HPDE6-E6E7 (cell line): ENCODE data around the gene AKT1.
"Not testable (repeated sequence)": the region's sequence is repeated elsewhere in the genome, so short reads cannot be mapped to it uniquely, and the experiment has no call there.

ENCODE experiments used
- DNase-seq: peaks from one replicate; pipeline ENCODE4 v3.0.0; 2011; ENCODE audit warnings: missing footprints; ENCODE audit errors: extremely low spot score

The AKT1 gene

DNA sequence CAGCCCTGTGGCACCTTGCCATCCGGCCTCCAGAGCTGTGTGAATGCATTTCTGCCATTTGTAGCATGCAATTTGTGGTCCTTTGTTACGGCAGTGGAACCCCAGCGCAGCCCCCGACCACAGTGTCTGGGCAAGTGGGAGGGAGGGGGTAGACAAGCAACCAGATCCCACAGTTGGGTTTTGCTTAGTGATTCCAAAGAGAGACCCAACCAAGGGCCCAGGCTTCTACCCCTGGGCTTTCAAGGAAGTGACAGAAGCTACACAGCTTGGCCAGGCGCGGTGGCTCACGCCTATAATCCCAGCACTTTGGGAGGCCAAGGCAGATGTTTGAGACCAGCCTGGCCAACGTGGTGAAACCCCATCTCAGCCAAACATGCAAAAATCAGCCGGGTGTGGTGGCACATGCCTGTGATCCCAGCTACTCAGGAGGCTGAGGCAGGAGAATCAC lies 23.2 kb upstream of the AKT1 start:
- DNase-seq: no peak

DNA sequence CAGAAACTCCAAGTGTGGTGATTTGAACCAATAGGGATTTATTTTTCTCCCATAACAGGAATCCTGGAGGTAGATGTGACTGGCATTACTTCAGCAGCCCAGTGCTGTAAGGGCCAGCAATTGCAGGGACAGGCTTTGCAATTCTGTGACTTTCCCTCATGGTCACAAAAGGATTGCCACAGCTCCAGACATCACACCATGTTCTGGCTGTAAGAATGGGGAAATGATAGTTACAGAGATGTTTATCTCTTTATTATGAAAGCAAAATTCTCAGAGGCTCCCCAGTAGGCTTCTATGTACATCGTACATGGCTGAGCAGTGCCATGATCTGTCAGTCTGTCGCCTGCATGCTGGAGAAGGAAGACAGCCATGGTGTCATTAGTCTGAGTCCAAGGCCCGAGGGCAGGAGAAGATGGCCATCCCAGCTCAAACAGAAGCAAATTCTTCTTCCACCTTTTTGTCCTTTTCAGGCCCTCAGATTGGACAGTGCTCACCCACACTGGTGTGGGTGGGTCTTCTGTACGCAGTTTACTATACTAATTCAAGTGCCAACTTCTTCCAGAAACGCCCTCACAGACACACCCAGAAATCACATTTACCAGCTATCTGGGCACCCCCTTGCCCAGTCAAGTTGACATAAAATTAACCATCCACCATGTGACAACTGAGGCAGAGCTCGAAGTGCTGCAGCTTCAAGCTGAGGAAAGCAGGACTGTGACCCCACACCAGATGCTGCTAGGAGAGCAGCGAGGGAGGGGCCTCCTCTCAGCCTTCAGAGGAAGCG lies 22.6 kb upstream of the AKT1 start:
- no peak for DNase-seq

DNA sequence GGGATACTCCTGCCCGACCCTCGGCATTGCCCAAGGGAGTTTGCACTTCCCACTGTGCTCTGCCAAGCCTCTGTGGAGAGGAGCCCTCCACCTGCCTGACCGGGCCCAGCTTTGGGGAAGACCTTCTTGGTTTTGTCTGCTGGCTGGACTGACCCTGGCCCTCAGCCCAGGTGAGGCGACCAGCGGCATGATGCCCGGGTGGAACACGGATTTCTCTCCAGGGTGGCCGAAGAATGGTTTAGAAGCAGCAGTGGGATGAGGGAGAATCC lies 21.0 kb upstream of the AKT1 start:
- no peak for DNase-seq

DNA sequence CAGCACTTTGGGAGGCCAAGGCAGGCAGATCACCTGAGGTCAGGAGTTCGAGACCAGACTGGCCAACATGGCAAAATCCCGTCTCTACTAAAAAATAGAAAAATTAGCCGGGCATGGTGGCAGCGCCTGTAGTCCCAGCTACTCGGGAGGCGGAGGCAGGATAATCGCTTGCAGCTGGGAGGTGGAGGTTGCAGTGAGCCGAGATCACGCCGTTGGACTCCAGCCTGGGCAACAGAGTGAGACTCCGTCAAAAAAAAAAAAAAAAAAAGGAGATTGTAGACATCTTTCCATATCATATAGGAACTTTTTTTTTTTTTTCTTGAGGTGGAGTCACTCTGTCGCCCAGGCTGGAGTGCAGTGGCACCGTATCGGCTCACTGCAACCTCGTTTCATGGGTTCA lies 19.2 kb upstream of the AKT1 start:
- DNase-seq: not testable (repeated sequence)

DNA sequence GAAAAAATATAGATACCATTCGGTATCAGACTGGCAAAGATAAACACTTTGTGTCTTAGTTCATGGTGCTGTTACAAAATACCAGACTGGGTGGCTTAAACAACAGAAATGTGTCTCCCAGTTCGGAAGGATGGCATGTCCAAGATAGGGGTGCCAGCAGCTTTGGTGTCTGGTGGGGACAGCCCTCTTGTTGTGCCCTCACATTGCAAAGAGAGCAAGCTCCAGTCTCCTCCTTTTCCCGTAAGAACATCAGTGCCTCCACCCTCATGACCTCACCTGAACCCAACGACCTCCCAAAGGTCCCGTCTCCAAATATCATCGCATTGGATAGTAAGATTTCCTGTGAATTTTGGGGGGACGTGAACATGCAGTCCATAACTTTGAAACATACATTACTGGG lies 17.7 kb upstream of the AKT1 start:
- no peak for DNase-seq

DNA sequence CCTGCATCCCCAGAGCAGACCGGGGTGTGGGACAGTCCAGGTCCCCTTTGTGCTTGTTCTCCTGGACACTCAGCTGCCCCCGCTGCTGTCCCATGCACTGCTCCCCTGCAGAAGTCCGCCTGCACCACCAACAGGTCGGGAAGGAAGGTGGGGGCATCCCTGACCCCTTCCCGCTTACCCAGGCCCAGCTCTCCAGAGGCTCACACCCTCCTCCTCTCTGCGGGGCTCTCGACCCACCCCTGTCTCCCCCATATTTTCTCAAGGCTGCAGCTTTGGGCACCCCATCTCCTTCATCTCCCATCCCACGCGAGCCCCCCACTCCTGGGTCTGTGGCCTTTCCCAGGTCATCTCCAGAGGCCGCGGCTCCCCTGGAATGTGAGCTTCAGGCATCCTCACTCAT lies 14.8 kb upstream of the AKT1 start:
- DNase-seq: no peak

DNA sequence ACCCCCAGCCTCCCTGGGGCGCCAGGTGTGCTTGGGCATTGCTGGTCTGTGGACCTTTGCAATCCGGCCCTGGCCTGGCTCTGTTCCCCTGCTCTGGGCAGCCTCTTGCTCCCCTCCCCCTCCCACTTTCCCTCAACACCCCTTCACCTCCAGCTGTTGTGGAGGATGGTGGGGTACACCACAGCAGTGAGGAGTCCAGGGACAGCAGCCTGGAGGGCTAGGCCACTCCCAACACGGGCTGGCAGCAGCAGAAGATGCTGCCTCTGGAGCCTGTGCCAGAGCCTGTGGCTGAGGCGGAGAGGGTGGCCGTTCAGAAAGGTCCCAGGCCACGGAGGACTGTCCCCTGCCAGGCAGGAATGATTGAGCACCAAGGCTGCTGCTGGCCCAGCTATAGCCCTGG lies 12.9 kb upstream of the AKT1 start:
- DNase-seq: no peak

DNA sequence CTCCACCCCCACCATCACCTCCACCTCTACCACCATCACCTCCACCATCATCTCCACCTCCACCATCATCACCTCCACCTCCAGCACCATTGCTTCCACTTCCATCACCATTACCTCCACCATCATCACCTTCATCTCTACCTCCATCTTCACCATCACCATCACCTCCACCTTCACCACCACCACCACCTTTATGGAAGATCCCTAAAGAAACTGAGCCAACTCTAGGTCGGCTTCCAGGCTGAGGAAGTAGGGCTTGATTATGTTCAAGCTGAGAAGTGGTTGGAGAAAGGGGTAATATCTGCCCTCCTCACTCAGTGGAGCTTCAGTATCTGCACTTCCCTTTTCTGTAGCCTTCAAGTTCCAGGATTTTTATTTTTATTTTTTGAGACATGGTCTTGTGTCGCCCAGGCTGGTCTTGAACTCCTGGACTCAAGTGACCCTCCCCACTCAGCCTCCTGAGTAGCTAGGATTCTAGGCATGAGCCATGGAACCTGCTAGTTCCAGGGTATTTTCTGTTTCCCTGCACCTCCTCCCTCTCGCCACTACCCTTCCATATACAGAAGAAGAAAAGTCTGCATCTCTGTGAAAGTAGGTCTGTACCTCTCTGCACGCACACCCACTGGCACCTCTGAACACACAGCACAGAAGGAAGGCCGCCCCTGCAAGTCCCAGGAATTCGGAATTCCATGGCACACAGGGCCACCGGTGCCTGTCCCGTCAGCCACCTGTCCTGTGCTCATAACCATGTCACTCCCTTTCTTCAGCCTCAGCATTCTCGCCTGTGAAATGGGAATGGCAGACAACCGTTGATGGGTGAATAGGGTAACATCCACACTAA lies 11.3 kb upstream of the AKT1 start:
- DNase-seq: no peak

DNA sequence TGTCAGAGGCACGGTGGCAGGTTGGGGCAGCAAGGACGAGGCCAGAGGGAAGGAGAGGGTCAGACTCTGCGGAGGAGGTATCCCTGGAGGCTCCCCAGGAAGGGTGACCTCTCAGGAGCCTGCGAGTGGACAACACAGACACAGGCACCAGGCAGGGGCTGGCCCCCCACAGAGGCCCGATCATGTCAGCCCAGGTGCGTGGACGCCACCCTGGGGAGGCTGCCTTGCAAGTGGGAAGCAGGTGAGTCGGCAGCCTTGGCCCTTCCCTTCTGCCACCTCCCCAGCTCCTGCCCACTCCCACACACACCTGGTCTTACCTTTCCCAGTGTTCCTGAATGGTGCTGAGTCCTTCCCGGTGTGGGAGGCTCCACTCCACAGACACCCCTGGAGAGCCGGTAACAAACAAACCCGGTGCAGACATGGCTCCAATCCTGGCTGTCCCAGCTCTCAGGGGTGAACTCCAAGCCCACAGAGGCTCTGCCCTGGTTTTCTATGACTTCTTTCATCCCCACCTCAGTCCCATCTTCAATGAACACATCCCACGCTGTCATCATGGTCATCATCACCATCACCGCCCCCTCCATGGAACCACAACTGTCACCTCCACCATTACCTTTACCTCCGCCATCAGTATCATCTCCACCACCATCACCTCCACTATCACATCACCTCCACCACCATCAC lies 10.5 kb upstream of the AKT1 start:
- DNase-seq: no peak

DNA sequence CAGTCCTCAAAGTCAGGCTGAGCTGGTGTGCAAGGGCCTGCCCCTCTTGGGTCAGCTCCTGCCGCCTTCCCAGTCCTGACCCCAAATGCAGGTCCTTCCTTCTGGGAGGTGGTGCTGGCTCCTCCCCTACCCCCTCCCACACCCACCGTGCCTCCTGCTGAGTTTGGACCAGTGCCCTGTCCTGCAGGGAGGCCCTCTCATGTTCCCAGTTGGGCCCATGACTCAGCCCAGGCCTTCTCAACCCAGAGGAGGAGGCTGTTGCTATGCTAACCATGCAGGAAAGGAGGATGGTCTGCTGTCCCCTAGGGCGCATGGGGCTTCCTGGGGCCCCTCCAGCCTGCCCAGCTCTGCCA lies 9.8 kb upstream of the AKT1 start:
- DNase-seq: no peak

DNA sequence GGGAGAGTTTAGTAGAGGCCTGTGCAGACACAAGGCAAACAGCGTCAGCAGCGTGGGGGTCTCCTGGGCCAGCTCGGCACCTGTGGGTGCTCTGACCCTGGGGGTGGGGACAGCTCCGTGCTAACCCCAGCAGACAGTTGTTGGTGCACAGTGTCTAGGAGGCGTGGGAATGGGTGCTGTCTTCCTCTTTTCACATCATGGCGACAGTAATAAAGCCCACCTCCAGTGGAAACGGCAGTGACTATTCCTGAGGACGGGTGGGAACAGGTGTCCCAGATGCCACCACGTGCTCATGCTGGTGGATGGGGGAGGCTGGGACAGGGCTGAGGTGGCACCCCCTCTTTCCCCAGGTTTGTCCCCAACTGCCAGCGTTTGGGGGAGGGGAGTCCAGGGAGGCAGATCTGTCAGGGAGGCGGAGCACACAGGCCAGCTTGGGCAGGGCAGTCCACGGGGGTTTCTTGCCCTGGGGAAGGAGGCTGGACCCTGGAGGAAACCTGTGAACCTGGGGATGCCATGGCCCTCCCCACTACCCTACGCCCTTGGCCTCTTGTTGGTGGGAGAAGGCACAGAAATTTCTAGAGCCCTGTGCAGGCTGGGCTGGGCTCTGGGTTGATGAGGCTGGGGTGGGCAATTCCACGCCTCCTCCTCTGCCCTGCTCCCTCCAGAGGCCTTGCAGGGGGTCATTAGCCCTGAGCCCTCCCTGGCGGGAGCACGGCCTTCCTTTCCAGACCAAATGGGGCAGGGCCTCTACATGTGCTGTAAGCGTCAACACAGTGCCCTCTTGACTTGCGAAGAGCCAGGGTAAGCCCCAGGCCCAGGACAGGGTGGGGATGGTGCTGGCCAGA lies 9.2 kb upstream of the AKT1 start:
- DNase-seq: no peak

DNA sequence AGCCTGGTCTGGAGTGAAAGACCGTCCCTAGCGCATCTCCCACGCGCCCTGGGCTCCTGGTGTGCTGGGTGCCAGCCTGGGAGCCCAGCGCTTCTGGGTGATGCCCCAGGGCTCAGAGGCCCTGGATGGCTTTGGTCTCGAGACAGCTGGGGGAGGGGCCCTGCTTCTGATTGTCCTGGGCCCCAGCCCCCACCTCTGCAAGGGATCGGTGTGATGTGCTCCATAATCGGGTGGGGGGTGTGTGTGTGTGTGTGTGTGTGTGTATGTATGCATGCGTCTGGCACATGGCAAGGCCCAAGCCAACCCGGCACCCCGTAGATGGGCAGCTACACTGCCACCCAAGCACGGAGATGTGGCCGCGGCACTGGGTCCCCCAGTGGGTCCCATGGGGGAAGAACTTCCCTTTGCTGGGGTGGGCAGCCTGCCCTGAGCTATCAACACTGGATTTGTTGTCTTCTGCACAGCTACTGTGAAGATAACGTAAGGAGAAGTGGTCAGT lies 8.4 kb upstream of the AKT1 start:
- DNase-seq: no peak

DNA sequence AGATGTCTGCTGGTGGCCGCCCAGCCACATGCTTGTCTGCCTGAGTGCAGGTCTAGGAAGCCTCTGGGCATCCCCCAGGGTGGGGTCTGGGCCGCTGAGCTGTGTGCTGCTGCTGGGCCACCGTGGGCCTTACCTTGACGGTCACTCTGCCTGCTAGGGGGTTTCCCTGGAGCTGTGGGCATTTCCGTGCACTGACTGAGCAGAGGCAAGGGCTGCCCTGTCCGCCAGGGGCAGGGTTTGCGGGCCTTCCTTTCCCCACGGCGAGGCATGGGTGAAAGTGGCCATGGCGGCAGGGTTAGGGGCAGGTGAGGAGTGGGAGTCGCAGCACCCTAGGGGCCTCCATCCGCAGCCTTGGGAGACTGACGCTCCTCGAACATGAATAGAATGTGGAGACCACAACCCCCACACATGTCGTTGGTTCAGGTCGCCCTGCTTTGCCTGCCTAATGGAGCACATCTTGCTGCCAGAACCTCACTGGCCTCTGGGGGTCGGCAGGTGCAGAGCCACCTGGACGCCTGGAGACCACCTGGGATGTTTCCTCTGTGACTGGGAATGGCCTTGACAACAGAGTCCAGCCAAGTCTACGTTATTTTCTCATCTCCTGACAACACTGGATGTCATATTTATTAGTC lies 7.8 kb upstream of the AKT1 start:
- no peak for DNase-seq

DNA sequence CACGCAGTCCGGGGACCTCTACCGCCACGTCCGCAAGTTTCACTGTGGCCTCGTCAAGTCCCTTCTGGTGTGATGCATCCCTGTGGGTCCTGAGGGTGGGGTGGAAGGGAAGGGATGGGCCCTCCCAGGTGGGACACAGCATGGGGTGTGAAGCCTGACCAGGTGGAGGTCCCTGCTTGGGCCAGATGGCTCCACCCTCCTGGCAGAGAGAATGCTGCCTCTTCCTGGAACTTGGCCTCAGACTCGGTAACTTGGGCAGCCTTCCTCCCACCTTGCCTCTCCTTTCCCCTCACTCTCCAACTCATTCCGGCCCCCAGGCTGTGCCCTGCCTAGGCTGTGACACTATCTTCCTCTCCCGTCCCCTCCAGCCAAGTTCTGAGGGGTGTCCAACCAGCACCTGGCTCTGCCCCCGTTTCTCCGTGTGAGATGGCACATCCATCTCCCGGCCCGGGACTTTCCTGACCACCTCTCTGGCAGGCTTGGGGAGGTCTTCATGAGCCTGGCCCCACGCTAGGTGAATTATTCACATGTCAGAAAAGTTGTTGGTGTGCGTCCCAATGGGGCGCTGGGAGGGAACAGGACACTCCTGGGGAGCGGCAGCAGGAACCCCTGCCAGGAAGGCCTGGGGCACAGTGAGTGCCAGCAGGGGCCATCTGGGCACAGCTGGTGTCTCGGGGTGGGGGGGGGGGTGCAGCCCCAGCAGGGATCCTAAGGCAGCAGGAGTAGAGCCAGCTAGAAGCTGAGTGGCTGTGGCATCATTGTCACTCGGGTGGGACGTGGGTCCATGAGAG lies 7.0 kb upstream of the AKT1 start:
- no peak for DNase-seq

DNA sequence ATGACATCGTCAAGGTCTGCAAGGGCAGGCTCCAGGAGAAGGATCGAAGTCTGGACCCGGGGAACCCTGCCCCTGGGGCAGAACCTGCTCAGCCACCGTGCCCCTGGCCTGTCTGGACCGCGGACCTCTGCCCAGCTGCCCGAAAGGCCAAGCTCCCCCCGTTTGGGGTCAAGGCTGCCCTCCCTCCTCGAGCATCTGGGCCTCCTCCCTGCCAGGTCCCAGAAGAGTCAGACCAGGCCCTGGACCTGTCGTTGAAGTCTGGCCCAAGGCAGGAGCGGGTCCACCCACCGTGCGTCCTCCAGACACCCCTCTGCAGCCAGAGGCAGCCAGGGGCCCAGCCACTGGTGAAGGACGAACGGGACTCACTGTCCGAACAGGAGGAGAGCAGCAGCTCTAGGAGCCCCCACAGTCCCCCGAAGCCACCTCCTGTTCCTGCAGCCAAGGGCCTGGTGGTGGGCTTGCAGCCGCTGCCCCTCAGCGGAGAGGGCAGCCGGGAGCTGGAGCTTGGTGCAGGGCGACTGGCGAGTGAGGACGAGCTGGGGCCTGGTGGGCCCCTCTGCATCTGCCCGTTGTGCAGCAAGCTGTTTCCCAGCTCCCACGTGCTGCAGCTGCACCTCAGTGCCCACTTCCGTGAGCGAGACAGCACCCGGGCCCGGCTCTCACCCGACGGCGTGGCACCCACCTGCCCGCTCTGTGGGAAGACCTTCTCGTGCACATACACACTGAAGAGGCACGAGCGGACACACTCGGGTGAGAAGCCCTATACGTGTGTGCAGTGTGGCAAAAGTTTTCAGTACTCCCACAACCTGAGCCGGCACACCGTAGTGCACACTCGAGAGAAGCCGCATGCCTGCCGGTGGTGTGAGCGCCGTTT lies 6.2 kb upstream of the AKT1 start:
- DNase-seq: no peak

DNA sequence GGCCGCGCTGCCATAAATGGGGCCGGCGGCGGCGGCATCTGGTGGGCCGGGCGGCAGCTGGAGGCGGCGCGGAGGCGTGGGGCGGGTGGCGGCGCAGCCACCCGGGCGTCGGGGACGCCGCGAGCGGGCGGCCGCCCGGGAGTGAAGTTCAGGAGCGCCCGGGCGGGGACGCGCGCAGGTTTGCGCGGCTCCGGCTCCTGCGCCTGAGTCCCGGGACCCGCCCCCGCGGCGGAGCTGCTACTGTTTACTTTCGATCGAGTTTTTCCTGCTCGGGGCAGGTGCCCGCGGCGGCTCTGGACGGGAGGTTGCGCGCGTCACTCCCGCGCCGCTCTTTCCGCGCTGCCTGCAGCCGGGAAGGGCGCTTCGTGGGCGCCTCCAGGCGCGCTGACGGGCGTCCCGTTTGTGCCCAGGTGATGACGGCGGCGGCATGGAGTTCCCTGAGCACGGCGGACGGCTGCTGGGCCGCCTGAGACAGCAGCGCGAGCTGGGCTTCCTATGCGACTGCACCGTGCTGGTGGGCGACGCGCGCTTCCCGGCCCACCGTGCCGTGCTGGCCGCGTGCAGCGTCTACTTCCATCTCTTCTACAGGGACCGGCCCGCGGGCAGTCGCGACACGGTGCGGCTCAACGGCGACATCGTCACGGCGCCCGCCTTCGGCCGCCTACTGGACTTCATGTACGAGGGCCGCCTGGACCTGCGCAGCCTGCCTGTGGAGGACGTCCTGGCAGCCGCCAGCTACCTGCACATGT lies 5.4 kb upstream of the AKT1 start, which contains the start of gene ZBTB42:
Gene ZBTB42, plus strand, starts transcription at position 331 of the 749 bp plus-strand sequence. Its CDS starts 97 bp downstream, at position 428.
- peak; percentile 84 for DNase-seq

DNA sequence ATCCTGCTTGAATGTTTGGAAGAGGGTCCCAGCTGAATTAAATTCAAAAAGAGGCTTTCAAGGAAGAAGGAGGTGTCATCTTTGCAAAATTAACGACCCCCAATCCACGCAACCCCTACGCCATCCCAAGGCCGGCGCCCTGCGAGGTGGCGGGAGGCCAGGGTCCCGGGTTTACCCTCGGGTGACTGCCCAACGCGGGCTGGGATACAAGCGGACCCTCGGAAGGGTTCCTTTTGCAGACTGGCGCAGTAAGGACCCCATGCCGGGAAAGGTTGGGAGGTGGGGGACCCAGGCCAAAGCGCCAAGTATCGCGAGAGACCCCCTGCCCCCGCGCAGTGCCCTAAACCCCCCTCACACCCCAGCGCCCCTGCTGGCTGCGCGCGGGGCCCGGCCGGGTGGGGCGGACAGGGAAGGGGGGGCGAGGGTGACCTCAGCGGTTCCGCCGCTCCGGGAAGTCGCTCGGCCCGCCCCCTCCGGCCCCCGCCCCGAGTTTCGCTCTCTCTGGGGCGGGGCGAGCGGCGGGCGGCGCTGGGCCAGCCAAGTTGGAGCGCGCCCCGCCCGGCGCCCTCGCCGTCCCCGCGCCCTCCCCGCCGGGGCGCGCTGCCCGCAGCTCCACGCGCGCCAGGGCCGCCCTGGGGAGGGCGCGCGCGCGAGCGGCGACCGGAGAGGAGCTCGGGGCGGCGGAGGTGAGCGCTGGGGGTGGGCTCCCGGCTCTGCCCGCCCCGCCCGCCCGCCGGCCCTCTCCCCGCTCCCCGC lies 4.6 kb upstream of the AKT1 start:
- no peak for DNase-seq
